A673 (cell line): ENCODE data around the gene NUP107. TPM values are rescaled to one million over a fixed set of nuclear protein-coding genes. Genes with fewer than 3 reads are reported as not detected.

Source experiments
- BruUV-seq: library from RNA; stranded (reverse); fragments of 400-500 nt; replicated peaks from 2 replicates; lab custom pipeline; 2021; lab: Mats Ljungman, UMichigan
- CTCF ChIA-PET: fragments of 300-600 bp; sonication (Branson Sonifier 250); formaldehyde crosslinking; loops from one replicate; lab custom pipeline; 2022; ENCODE audit warnings: antibody characterized with exemption; lab: Charles Lee
- POLR2A ChIA-PET: fragments of 300-600 bp; sonication (Branson Sonifier 250); formaldehyde crosslinking; loops from one replicate; lab custom pipeline; 2022; ENCODE audit warnings: antibody characterized with exemption; ENCODE audit not compliant: low non-redundant PET; lab: Charles Lee
- DNase-seq: peaks from one replicate; pipeline ENCODE4 v3.0.0-alpha.2; 2015; ENCODE audit warnings: low spot score
- H3K27ac ChIP-seq: fragments of 200-600 bp; sonication (generic); 2 replicates; pipeline ENCODE4 v1.5.1; 2016; ENCODE audit warnings: mixed run types, low read depth, mild to moderate bottlenecking, mixed read lengths, antibody characterized with exemption, low read length; ENCODE audit not compliant: poor library complexity, severe bottlenecking
- H3K27me3 ChIP-seq: fragments of 200-600 bp; sonication (generic); replicated peaks from 2 replicates; pipeline ENCODE4 v1.6.1; 2017; ENCODE audit warnings: mixed run types, low read depth, mild to moderate bottlenecking, mixed read lengths, antibody characterized with exemption, low read length; ENCODE audit not compliant: insufficient read depth, poor library complexity
- H3K36me3 ChIP-seq: fragments of 200-600 bp; sonication (generic); 2 replicates; pipeline ENCODE4 v1.6.1; 2016; ENCODE audit warnings: mixed run types, mild to moderate bottlenecking, mixed read lengths, antibody characterized with exemption, low read length; ENCODE audit not compliant: insufficient read depth, poor library complexity, severe bottlenecking
- H3K4me1 ChIP-seq: fragments of 200-600 bp; sonication (generic); 2 replicates; pipeline ENCODE4 v1.6.1; 2017; ENCODE audit warnings: mixed run types, mild to moderate bottlenecking, mixed read lengths, antibody characterized with exemption, low read length; ENCODE audit not compliant: insufficient read depth, poor library complexity, severe bottlenecking
- H3K4me3 ChIP-seq: fragments of 200-600 bp; sonication (generic); 2 replicates; pipeline ENCODE4 v1.5.1; 2016; ENCODE audit warnings: low read depth, mixed run types, mild to moderate bottlenecking, mixed read lengths, low read length; ENCODE audit not compliant: poor library complexity, severe bottlenecking
- H3K9me3 ChIP-seq: fragments of 200-600 bp; sonication (generic); 2 replicates; pipeline ENCODE4 v1.6.1; 2016; ENCODE audit warnings: mixed run types, low read depth, mild to moderate bottlenecking, mixed read lengths, antibody characterized with exemption, low read length; ENCODE audit not compliant: poor library complexity, severe bottlenecking
- CTCF ChIP-seq: fragments of 300-800, 200-600 bp; sonication (generic); conservative IDR thresholded peaks from 2 replicates; pipeline ENCODE4 v1.5.1; 2017; ENCODE audit warnings: low read depth, mild to moderate bottlenecking, antibody characterized with exemption, low read length, moderate library complexity, mixed read lengths
- EZH2 ChIP-seq: fragments of 200-600 bp; sonication (generic); IDR thresholded peaks from 2 replicates; pipeline ENCODE4 v1.6.1; 2017; ENCODE audit warnings: borderline replicate concordance, low read depth, mild to moderate bottlenecking, mixed read lengths, antibody characterized with exemption, low read length; ENCODE audit not compliant: poor library complexity, severe bottlenecking
- intact Hi-C: fragments of 100-400 bp; cut with micrococcal nuclease; formaldehyde crosslinking; loops from one replicate; pipeline ENCODE4 v1.10.0; 2022; ENCODE audit not compliant: unreplicated experiment
- total RNA-seq: library from RNA; stranded (reverse); gene quantifications from 2 replicates; pipeline ENCODE4 v1.2.3, GENCODE V29; 2021

The NUP107 gene
- total RNA-seq, 1 experiment from 2014 or later: 127 TPM

GRCh38 chr12:68786929-68787328, 100.2 kb downstream of the NUP107 start:
- intact Hi-C loops: no loop called here

GRCh38 chr12:68788554-68789143, 101.9 kb downstream of the NUP107 start:
- Histone ChIP-seq H3K4me3 (no peak overlapping the region), H3K27ac (no peak overlapping the region), H3K9me3 (no peaks in the 10 kb centered on the region), H3K4me1 (no peaks in the 10 kb centered on the region), H3K36me3 (no peaks in the 10 kb centered on the region), H3K27me3 (no peaks in the 10 kb centered on the region)
- ChIA-PET CTCF (no interaction called here), POLR2A (no interaction called here)
- intact Hi-C loops: no loop called here
- no peak for DNase-seq
- TF ChIP-seq CTCF (no peak), EZH2 (no peak)
- BruUV-seq: no TSS peak

More at GRCh38 chr12:68786929-68787328, 100.2 kb downstream of the NUP107 start:
- no TSS peak for BruUV-seq
- ChIA-PET CTCF (no interaction called here), POLR2A (no interaction called here)
- H3K36me3 ChIP-seq: no peaks in the 10 kb centered on the region
- no peaks in the 10 kb centered on the region for H3K4me1 ChIP-seq
- no peaks in the 10 kb centered on the region for H3K27me3 ChIP-seq
- H3K27ac ChIP-seq: no peak overlapping the region
- DNase-seq: no peak
- H3K9me3 ChIP-seq: no peaks in the 10 kb centered on the region
- H3K4me3 ChIP-seq: no peak overlapping the region
- TF ChIP-seq EZH2: no peak
- 0 out of 2 replicates have a peak, but pooled peaks have one; percentile 16 for TF ChIP-seq CTCF

DNA sequence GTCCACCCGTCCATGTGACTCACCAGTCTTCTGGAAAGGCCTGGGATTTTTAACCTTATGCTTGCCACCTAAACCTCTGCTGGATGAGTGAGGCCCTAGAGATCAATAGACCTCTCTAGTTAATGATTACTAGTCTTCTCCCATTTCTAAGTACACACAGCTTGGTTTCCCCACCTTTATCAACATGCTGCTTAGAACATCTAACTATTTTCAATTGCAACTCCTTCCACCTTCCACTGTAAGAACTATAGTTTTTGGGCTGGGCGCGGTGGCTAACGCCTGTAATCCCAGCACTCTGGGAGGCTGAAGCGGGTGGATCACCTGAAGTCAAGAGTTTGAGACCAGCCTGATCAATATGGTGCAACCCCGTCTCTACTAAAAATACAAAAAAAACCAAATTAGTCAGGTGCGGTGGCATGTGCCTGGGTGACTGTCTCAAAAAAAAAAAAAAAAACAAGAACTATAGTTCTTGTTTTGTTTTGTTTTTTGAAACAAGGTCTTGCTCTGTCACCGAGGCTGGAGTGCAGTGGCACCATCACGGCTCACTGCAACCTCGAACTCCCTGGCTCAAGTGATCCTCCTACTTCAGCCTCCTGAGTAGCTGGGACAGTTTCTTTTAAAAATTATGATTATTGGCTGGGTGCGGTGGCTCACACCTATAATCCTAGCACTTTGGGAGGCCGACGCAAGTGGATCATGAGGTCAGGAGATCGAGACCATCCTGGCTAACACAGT, 102.5 kb downstream of the NUP107 start:
- CTCF ChIA-PET: no interaction called here
- intact Hi-C loops: no loop called here
- POLR2A ChIA-PET: no interaction called here

More for the DNA sequence above, 102.5 kb downstream of the NUP107 start:
- no peak for TF ChIP-seq CTCF
- TF ChIP-seq EZH2: no peak
- H3K4me3 ChIP-seq: no peak overlapping the region
- no TSS peak for BruUV-seq
- no peak for DNase-seq
- H3K4me1 ChIP-seq: no peaks in the 10 kb centered on the region
- no peaks in the 10 kb centered on the region for H3K9me3 ChIP-seq
- no peak overlapping the region for H3K27ac ChIP-seq
- H3K27me3 ChIP-seq: no peaks in the 10 kb centered on the region
- no peaks in the 10 kb centered on the region for H3K36me3 ChIP-seq
